Endothelial cell of umbilical vein (primary cell): Measurements from ENCODE around the gene OPCML. TPM values are rescaled to one million over a fixed set of nuclear protein-coding genes. Genes with fewer than 3 reads are reported as not detected.

ENCODE experiments used
- BruUV-seq: library from RNA; stranded (reverse); fragments of 400-500 nt; replicated peaks from 2 replicates; lab custom pipeline; 2021; lab: Mats Ljungman, UMichigan
- CTCF ChIA-PET: fragments of 300-600, 350-600 bp; sonication (Branson Sonifier 250); formaldehyde crosslinking; loops from one replicate; lab custom pipeline; 2021; ENCODE audit warnings: antibody characterized with exemption, inconsistent platforms; lab: Charles Lee
- POLR2A ChIA-PET: fragments of 300-600, 350-600 bp; sonication (Branson Sonifier 250); formaldehyde crosslinking; loops from one replicate; lab custom pipeline; 2021; ENCODE audit warnings: antibody characterized with exemption, inconsistent platforms; lab: Charles Lee
- DNase-seq: peaks from one replicate; pipeline ENCODE4 v3.0.0-alpha.2; 2011; ENCODE audit warnings: low read depth, low spot score
- FAIRE-seq: peaks from 2 replicates; lab custom pipeline; 2011; peaks lifted over from hg19 to GRCh38; lab: Jason Lieb, UNC
- H2AFZ ChIP-seq: 2 replicates; pipeline ENCODE4 v1.6.0; 2012; ENCODE audit warnings: low read depth, low read length, control low read depth, inconsistent platforms
- H3K27ac ChIP-seq: 2 replicates; pipeline ENCODE4 v1.5.1; 2011; ENCODE audit warnings: low read depth, mild to moderate bottlenecking, control low read depth, low read length, moderate library complexity; ENCODE audit not compliant: insufficient read depth
- H3K27me3 ChIP-seq, 2 experiments: 2 replicates each; pipeline versions ENCODE4 v1.6.0 to v1.6.1; 2011; ENCODE audit warnings: low read length in 2 of 2, mixed read lengths in 1 of 2; ENCODE audit not compliant: control insufficient read depth in 2 of 2, insufficient read depth in 2 of 2
- H3K36me3 ChIP-seq, 2 experiments: 2 replicates in 1 of 2; 3 replicates in 1 of 2; pipeline ENCODE4 v1.5.1; 2011; ENCODE audit warnings: low read length in 2 of 2, mild to moderate bottlenecking in 1 of 2, moderate library complexity in 1 of 2; ENCODE audit not compliant: control insufficient read depth in 2 of 2, insufficient read depth in 2 of 2; ENCODE audit errors: extremely low read depth in 1 of 2
- H3K4me1 ChIP-seq: 3 replicates; pipeline ENCODE4 v1.5.1; 2011; ENCODE audit warnings: mild to moderate bottlenecking, low read length; ENCODE audit not compliant: control insufficient read depth, insufficient read depth; ENCODE audit errors: extremely low read depth
- H3K4me2 ChIP-seq: 2 replicates; pipeline ENCODE4 v1.6.1; 2011; ENCODE audit warnings: low read length, control low read depth, mixed read lengths; ENCODE audit not compliant: insufficient read depth
- H3K4me3 ChIP-seq, 3 experiments: fragments of 200-600 bp in 1 of 3; sonication (generic), shearing (Covaris generic) in 1 of 3; replicated peaks in 1 of 3; 2 replicates each; pipeline ENCODE4 v1.5.1; 2011 to 2016; ENCODE audit warnings: control low read depth in 3 of 3, low read length in 3 of 3, mild to moderate bottlenecking in 2 of 3, inconsistent platforms in 1 of 3, low read depth in 1 of 3, moderate library complexity in 1 of 3; ENCODE audit not compliant: insufficient read depth in 1 of 3
- H3K79me2 ChIP-seq: 2 replicates; pipeline ENCODE4 v1.6.0; 2012; ENCODE audit warnings: low read length, inconsistent platforms; ENCODE audit not compliant: control insufficient read depth, insufficient read depth
- H3K9ac ChIP-seq: replicated peaks from 2 replicates; pipeline ENCODE3; 2011; ENCODE audit warnings: low read length, control low read depth; ENCODE audit not compliant: insufficient read depth; ENCODE audit errors: extremely low read depth
- H3K9me1 ChIP-seq: replicated peaks from 3 replicates; pipeline ENCODE4 v1.6.0; 2011; ENCODE audit warnings: mild to moderate bottlenecking, low read length; ENCODE audit not compliant: control insufficient read depth, insufficient read depth; ENCODE audit errors: extremely low read depth
- H3K9me3 ChIP-seq: replicated peaks from 2 replicates; pipeline ENCODE4 v1.5.1; 2012; ENCODE audit warnings: low read length, inconsistent platforms; ENCODE audit not compliant: control insufficient read depth, insufficient read depth
- H4K20me1 ChIP-seq: replicated peaks from 2 replicates; pipeline ENCODE3; 2011; ENCODE audit warnings: mild to moderate bottlenecking, low read length; ENCODE audit not compliant: control insufficient read depth, insufficient read depth; ENCODE audit errors: extremely low read depth
- EZH2 ChIP-seq: IDR thresholded peaks from 2 replicates; pipeline ENCODE4 v1.6.1; 2012; ENCODE audit warnings: borderline replicate concordance, low read depth, mild to moderate bottlenecking, moderate library complexity, low read length, inconsistent platforms; ENCODE audit not compliant: severe bottlenecking
- FOS ChIP-seq: IDR thresholded peaks from 2 replicates; pipeline ENCODE4 v1.6.1; 2011; ENCODE audit warnings: mild to moderate bottlenecking, low read length, moderate library complexity, borderline replicate concordance; ENCODE audit not compliant: insufficient read depth
- GATA2 ChIP-seq: IDR thresholded peaks from 2 replicates; pipeline ENCODE4 v1.7.0; 2011; ENCODE audit warnings: low read depth, mild to moderate bottlenecking, moderate library complexity, mixed read lengths, low read length; ENCODE audit not compliant: insufficient read length, insufficient read depth
- JUN ChIP-seq: IDR thresholded peaks from 2 replicates; pipeline ENCODE4 v1.6.1; 2011; ENCODE audit warnings: borderline replicate concordance, low read depth; ENCODE audit not compliant: insufficient read length, insufficient read depth
- MYC ChIP-seq: IDR thresholded peaks from one replicate; pipeline ENCODE4 v1.6.1; 2011; ENCODE audit warnings: mild to moderate bottlenecking, low read depth, low read length
- POLR2A ChIP-seq: IDR thresholded peaks from 2 replicates; pipeline ENCODE4 v1.6.1; 2012; ENCODE audit warnings: low read depth, mild to moderate bottlenecking, control low read depth, low read length
- POLR2AphosphoS5 ChIP-seq: IDR thresholded peaks from 2 replicates; pipeline ENCODE4 v1.6.1; 2012; ENCODE audit warnings: low read depth, mild to moderate bottlenecking, control low read depth, low read length, moderate library complexity; ENCODE audit not compliant: insufficient read depth
- dilution Hi-C: fragments of 300-500 bp; cut with MboI; formaldehyde crosslinking; loops from one replicate; pipeline ENCODE4 v1.15.0; 2019; ENCODE audit warnings: low sequenced_read_pairs; ENCODE audit not compliant: extremely low pct_ligation_motif_present
- intact Hi-C: fragments of 100-400 bp; cut with micrococcal nuclease; formaldehyde crosslinking; loops from one replicate; pipeline ENCODE4 v1.10.0; 2022
- polyA plus RNA-seq, 4 experiments: library from polyadenylated mRNA; depleted of rRNA in 3 of 4; stranded (reverse) in 3 of 4; unstranded in 1 of 4; fragments of >200 nt; gene quantifications; 2 replicates each; pipeline versions ENCODE4 v1.2.1 to v1.2.3, GENCODE V29; 2011 to 2012; ENCODE audit warnings: missing spikeins in 1 of 4
- total RNA-seq: library from RNA; stranded (reverse); gene quantifications from 2 replicates; pipeline ENCODE4 v1.2.3, GENCODE V29; 2021
- TF ChIP-seq, protein P1 (sequence below), 2 donors: IDR thresholded peaks; 1 replicate in 1 of 2; 2 replicates in 1 of 2; pipeline ENCODE4 v1.5.1; 2011; ENCODE audit warnings: low read length in 2 of 2, mild to moderate bottlenecking in 2 of 2, moderate library complexity in 2 of 2, control low read depth in 1 of 2, inconsistent platforms in 1 of 2, low read depth in 1 of 2; ENCODE audit not compliant: insufficient read depth in 1 of 2; ENCODE audit errors: extremely low read depth in 1 of 2
- TF ChIP-seq, protein P2 (sequence below): IDR thresholded peaks from 2 replicates; pipeline ENCODE4 v1.6.1; 2011; ENCODE audit not compliant: insufficient read depth, insufficient read length

OPCML gene
- total and polyA plus RNA-seq, 2 donors (not counting 3 experiments of a cell fraction or from before 2014, with no cell fraction given) = not detected

DNA sequence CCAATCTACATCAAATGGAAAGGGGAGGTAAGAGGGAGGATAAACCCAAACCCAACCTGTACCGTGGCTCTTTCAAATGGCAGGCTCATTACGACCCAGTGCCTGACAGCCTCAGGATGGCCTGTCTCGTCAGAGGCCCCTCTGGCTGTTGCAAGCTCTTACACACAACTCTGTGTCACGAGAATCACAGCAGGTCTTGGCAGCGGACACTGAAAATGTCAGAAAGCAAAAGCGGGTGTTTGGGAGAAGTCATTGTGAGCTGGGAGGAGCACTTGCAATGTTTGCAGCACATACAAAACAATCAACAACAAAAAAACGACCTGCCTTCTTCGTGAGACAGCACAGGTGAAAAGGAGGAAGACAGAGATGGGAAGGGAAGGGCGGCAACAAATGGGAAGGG lies 248.1 kb downstream of the OPCML start:
- CTCF ChIA-PET = no interaction called here
- Histone ChIP-seq H3K4me2 (no peak overlapping the region), H3K27ac (no peak overlapping the region), H3K9me3 (peaks cover 16% of the 10 kb centered on the region), H3K9ac (no peak overlapping the region), H3K9me1 (no peaks in the 10 kb centered on the region), H3K27me3 (no peaks in the 10 kb centered on the region), H3K36me3 (no peaks in the 10 kb centered on the region), H3K4me3 (no peak overlapping the region), H4K20me1 (no peaks in the 10 kb centered on the region), H3K79me2 (no peaks in the 10 kb centered on the region), H3K4me1 (no peaks in the 10 kb centered on the region), H2AFZ (no peak overlapping the region)
- no peak for FAIRE-seq
- BruUV-seq = no TSS peak
- DNase-seq = no peak
- dilution Hi-C loops (no loop called here), intact Hi-C loops (no loop called here)
- POLR2A ChIA-PET = no interaction called here
- no peak for TF ChIP-seq POLR2AphosphoS5
- TF ChIP-seq EZH2 = no peak

DNA sequence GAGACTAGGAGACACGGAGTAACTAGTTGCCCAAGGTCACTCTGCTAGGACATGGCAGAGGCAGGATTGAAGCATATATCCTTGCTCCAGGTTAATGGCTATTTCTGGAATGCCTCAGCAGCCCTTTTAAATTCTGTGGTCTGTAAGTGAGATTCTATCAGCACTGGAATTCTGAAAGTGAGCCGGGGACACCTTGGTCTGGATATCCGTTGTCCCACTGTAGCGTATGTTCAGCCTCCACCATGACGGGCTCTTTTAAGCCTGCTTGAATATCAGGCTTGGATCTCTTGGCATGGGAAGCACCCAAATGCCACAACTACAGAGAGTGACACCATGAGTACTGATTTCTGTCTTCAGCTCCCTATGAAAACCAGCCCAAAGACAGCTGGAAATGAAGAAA lies 254.4 kb downstream of the OPCML start:
- FAIRE-seq = no peak
- POLR2A ChIA-PET = no interaction called here

More for the DNA sequence above, 254.4 kb downstream of the OPCML start:
- Histone ChIP-seq H3K4me3 (no peak overlapping the region), H3K79me2 (no peaks in the 10 kb centered on the region), H3K9me1 (no peaks in the 10 kb centered on the region), H2AFZ (no peak overlapping the region), H3K36me3 (no peaks in the 10 kb centered on the region), H3K4me2 (no peak overlapping the region), H3K27me3 (no peaks in the 10 kb centered on the region), H3K9me3 (peaks cover 7% of the 10 kb centered on the region), H3K27ac (no peak overlapping the region), H3K9ac (no peak overlapping the region), H4K20me1 (no peaks in the 10 kb centered on the region), H3K4me1 (no peaks in the 10 kb centered on the region)
- DNase-seq = no peak
- intact Hi-C loops = no loop called here
- dilution Hi-C loops = no loop called here
- CTCF ChIA-PET = no interaction called here
- BruUV-seq = no TSS peak
- no peak for TF ChIP-seq JUN
- no peak for TF ChIP-seq POLR2A
- no peak for TF ChIP-seq EZH2
- no peak for TF ChIP-seq FOS
- TF ChIP-seq, protein P1, sequence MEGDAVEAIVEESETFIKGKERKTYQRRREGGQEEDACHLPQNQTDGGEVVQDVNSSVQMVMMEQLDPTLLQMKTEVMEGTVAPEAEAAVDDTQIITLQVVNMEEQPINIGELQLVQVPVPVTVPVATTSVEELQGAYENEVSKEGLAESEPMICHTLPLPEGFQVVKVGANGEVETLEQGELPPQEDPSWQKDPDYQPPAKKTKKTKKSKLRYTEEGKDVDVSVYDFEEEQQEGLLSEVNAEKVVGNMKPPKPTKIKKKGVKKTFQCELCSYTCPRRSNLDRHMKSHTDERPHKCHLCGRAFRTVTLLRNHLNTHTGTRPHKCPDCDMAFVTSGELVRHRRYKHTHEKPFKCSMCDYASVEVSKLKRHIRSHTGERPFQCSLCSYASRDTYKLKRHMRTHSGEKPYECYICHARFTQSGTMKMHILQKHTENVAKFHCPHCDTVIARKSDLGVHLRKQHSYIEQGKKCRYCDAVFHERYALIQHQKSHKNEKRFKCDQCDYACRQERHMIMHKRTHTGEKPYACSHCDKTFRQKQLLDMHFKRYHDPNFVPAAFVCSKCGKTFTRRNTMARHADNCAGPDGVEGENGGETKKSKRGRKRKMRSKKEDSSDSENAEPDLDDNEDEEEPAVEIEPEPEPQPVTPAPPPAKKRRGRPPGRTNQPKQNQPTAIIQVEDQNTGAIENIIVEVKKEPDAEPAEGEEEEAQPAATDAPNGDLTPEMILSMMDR (IDR thresholded peaks at IDR 0.05; ENCODE audit: extremely low read depth in 1 of 2, insufficient read depth in 1 of 2, low read depth in 1 of 2, low read length in 2 of 2) = no peak
- TF ChIP-seq, protein P2, sequence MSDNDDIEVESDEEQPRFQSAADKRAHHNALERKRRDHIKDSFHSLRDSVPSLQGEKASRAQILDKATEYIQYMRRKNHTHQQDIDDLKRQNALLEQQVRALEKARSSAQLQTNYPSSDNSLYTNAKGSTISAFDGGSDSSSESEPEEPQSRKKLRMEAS = no peak
- TF ChIP-seq GATA2 = no peak
- no peak for TF ChIP-seq MYC
- no peak for TF ChIP-seq POLR2AphosphoS5
